Trophoblast cell (in vitro differentiated cells and primary cell): ENCODE results near the gene MFGE8.
"Not testable (repeated sequence)": the region's sequence is repeated elsewhere in the genome, so short reads cannot be mapped to it uniquely, and the experiment has no call there.

Source experiments
- DNase-seq, 2 donors: peaks; one replicate each; pipeline ENCODE4 v3.0.0-alpha.2; 2016
- H2AFZ ChIP-seq: 2 replicates; pipeline ENCODE4 v1.6.1; 2013; ENCODE audit warnings: low read length, moderate library complexity, mild to moderate bottlenecking; ENCODE audit not compliant: insufficient read depth, poor library complexity
- H2AK5ac ChIP-seq: 2 replicates; pipeline ENCODE4 v1.6.1; 2013; ENCODE audit warnings: mild to moderate bottlenecking, low read length
- H2BK120ac ChIP-seq: 2 replicates; pipeline ENCODE4 v1.6.1; 2013; ENCODE audit warnings: low read length, mild to moderate bottlenecking, moderate library complexity; ENCODE audit not compliant: insufficient read depth, poor library complexity
- H2BK12ac ChIP-seq: 2 replicates; pipeline ENCODE4 v1.6.1; 2013; ENCODE audit warnings: mild to moderate bottlenecking, low read length, moderate library complexity
- H2BK5ac ChIP-seq: 2 replicates; pipeline ENCODE4 v1.6.1; 2013; ENCODE audit warnings: low read length, low read depth, moderate library complexity, mild to moderate bottlenecking; ENCODE audit not compliant: poor library complexity
- H3K14ac ChIP-seq: 2 replicates; pipeline ENCODE4 v1.6.1; 2013; ENCODE audit warnings: mild to moderate bottlenecking, low read length
- H3K18ac ChIP-seq: 2 replicates; pipeline ENCODE4 v1.6.1; 2013; ENCODE audit warnings: mild to moderate bottlenecking, low read length
- H3K23ac ChIP-seq: 2 replicates; pipeline ENCODE4 v1.6.1; 2013; ENCODE audit warnings: low read length
- H3K27ac ChIP-seq: 2 replicates; pipeline ENCODE4 v1.5.1; 2013; ENCODE audit warnings: low read depth, mild to moderate bottlenecking, inconsistent platforms, low read length, moderate library complexity
- H3K27me3 ChIP-seq: 2 replicates; pipeline ENCODE4 v1.6.1; 2013; ENCODE audit warnings: inconsistent platforms, mild to moderate bottlenecking, low read length, moderate library complexity; ENCODE audit not compliant: insufficient read depth
- H3K36me3 ChIP-seq, 2 experiments: 1 replicate in 1 of 2; 2 replicates in 1 of 2; pipeline ENCODE4 v1.6.1; 2013; ENCODE audit warnings: low read length in 2 of 2, mild to moderate bottlenecking in 2 of 2, moderate library complexity in 1 of 2; ENCODE audit not compliant: insufficient read depth in 2 of 2, control insufficient read depth in 1 of 2
- H3K4ac ChIP-seq: 2 replicates; pipeline ENCODE4 v1.6.1; 2013; ENCODE audit warnings: low read depth, mild to moderate bottlenecking, low read length, moderate library complexity
- H3K4me1 ChIP-seq, 2 experiments: 1 replicate in 1 of 2; 2 replicates in 1 of 2; pipeline ENCODE4 v1.6.1; 2013; ENCODE audit warnings: low read length in 2 of 2, mild to moderate bottlenecking in 2 of 2, moderate library complexity in 1 of 2; ENCODE audit not compliant: insufficient read depth in 2 of 2, control insufficient read depth in 1 of 2
- H3K4me2 ChIP-seq: 2 replicates; pipeline ENCODE4 v1.6.1; 2013; ENCODE audit warnings: inconsistent platforms, mild to moderate bottlenecking, low read length, moderate library complexity
- H3K4me3 ChIP-seq: 2 replicates; pipeline ENCODE4 v1.5.1; 2013; ENCODE audit warnings: mild to moderate bottlenecking, low read depth, low read length, inconsistent platforms
- H3K79me1 ChIP-seq: one replicate; pipeline ENCODE4 v1.6.1; 2013; ENCODE audit warnings: low read length
- H3K79me2 ChIP-seq: 2 replicates; pipeline ENCODE4 v1.6.1; 2013; ENCODE audit warnings: low read length, mild to moderate bottlenecking; ENCODE audit not compliant: control insufficient read depth, insufficient read depth, poor library complexity
- H3K9ac ChIP-seq: 2 replicates; pipeline ENCODE4 v1.6.1; 2013; ENCODE audit warnings: mild to moderate bottlenecking, low read length
- H3K9me3 ChIP-seq: 2 replicates; pipeline ENCODE4 v1.6.1; 2013; ENCODE audit warnings: low read depth, mild to moderate bottlenecking, control low read depth, inconsistent platforms, low read length; ENCODE audit not compliant: insufficient read depth
- H4K12ac ChIP-seq: 2 replicates; pipeline ENCODE4 v1.6.1; 2013; ENCODE audit warnings: low read depth, mild to moderate bottlenecking, low read length, moderate library complexity
- H4K8ac ChIP-seq: 2 replicates; pipeline ENCODE4 v1.6.1; 2013; ENCODE audit warnings: low read depth, mild to moderate bottlenecking, low read length, moderate library complexity
- H4K91ac ChIP-seq: one replicate; pipeline ENCODE4 v1.6.1; 2013; ENCODE audit warnings: low read depth, mild to moderate bottlenecking, low read length, moderate library complexity
- WGBS: extraction: QIAGEN DNeasy Blood & Tissue Kit; methylation state at CpG from one replicate; pipeline ENCODE4 v1.1.7; 2013; ENCODE audit warnings: missing lambda C conversion rate; ENCODE audit not compliant: insufficient read length, insufficient coverage; ENCODE audit errors: extremely low coverage; 5-methylcytosine and 5-hydroxymethylcytosine counted together

MFGE8 gene

GRCh38 chr15:88939486-88939806 lies 26.3 kb upstream of the MFGE8 start:
- Histone ChIP-seq H2BK5ac (no peak overlapping the region), H3K4me3 (no peak overlapping the region), H2AK5ac (no peak overlapping the region), H3K79me2 (no peaks in the 10 kb centered on the region), H3K4me1 (no peaks in the 10 kb centered on the region), H2BK120ac (no peak overlapping the region), H3K4me2 (no peak overlapping the region), H3K14ac (no peak overlapping the region), H3K79me1 (no peaks in the 10 kb centered on the region), H3K9me3 (no peaks in the 10 kb centered on the region), H3K4ac (no peak overlapping the region), H2BK12ac (no peak overlapping the region), H4K8ac (no peak overlapping the region), H3K9ac (no peak overlapping the region), H3K27me3 (no peaks in the 10 kb centered on the region), H3K23ac (no peak overlapping the region), H3K18ac (no peak overlapping the region), H2AFZ (no peak overlapping the region), H4K91ac (no peak overlapping the region), H3K36me3 (no peaks in the 10 kb centered on the region), H4K12ac (no peak overlapping the region), H3K27ac (no peak overlapping the region)
- no peak for DNase-seq
- WGBS: 100% methylated on average over 1 of the region's 2 CpGs

DNA sequence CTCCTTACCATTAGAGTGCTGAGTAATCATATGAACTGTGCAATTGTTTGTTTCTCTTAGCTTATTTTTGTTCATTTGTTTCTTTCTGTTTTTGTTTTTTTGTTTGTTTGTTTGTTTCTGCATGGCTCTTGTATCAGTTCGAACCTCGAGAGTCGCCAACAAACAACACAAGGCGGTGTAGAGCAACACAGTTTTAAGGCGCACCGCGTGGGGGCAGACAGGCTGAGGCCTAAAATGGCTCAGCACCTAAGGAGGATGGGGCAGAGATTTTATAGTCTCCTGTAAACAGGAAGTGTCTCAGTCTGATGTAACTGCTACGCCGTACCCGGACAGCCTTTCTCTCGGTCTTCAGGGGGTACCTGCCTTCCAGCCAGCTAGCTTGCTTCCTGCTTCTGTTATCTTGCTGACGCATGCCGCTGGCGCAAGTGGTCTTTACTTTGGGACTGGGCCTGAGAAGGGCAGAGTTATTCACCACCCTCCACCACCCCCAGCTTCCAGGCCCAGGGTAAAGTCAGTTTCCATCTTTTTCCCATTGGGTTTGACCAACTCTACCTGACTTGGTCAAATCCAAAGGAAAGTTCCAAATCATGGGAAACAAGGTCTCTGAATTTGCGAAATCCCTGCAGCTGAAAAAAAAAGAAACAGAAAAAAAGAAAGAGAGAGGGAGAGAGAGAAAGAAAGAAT lies 25.8 kb upstream of the MFGE8 start:
- Histone ChIP-seq H3K9ac (no peak overlapping the region), H3K4me2 (no peak overlapping the region), H4K12ac (no peak overlapping the region), H3K23ac (no peak overlapping the region), H2AFZ (no peak overlapping the region), H4K8ac (no peak overlapping the region), H2BK5ac (no peak overlapping the region), H3K36me3 (no peaks in the 10 kb centered on the region), H2BK120ac (no peak overlapping the region), H3K9me3 (no peaks in the 10 kb centered on the region), H3K4ac (no peak overlapping the region), H3K27ac (no peak overlapping the region), H3K4me3 (no peak overlapping the region), H3K79me2 (no peaks in the 10 kb centered on the region), H3K14ac (no peak overlapping the region), H2AK5ac (no peak overlapping the region), H3K79me1 (no peaks in the 10 kb centered on the region), H4K91ac (no peak overlapping the region), H3K18ac (no peak overlapping the region), H2BK12ac (no peak overlapping the region), H3K27me3 (no peaks in the 10 kb centered on the region), H3K4me1 (no peaks in the 10 kb centered on the region)
- no peak for DNase-seq
- no CpG with 5 or more reads among the region's 15 CpGs for WGBS

GRCh38 chr15:88934449-88934848 lies 21.3 kb upstream of the MFGE8 start:
- H2BK120ac ChIP-seq, H2AK5ac ChIP-seq, H3K18ac ChIP-seq, H2BK5ac ChIP-seq, H3K14ac ChIP-seq, H4K8ac ChIP-seq, H3K27ac ChIP-seq, H3K79me1 ChIP-seq, H3K23ac ChIP-seq, H3K27me3 ChIP-seq, H2BK12ac ChIP-seq, H4K91ac ChIP-seq, H3K9ac ChIP-seq, H3K9me3 ChIP-seq, H3K4ac ChIP-seq, H3K4me1 ChIP-seq, H2AFZ ChIP-seq, DNase-seq, H4K12ac ChIP-seq, H3K36me3 ChIP-seq, H3K79me2 ChIP-seq, H3K4me3 ChIP-seq, H3K4me2 ChIP-seq: not testable (repeated sequence)
- WGBS: no CpG with 5 or more reads among the region's 4 CpGs

DNA sequence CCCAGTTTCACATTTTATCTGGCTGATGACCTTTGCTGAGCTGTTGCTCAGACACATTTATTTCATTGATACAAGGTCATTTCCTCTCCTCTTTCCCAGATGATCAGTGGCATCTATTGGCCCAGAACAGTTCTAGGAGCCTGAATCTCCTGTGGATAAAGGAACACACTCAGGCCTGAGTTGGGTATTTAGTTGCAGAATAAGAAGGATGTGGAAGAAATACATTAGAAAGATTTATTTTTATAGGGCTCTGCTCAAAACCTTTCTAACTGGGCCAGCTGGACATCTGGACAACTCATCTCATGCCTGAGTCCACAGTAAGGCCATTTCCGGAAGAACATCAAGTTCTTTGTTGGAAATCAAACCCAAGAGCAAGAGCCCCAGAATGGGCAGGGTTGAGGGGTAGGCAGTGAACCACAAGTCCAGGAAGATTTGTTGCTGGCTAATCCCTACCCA lies 19.7 kb upstream of the MFGE8 start:
- H3K79me1 ChIP-seq: no peaks in the 10 kb centered on the region
- no peaks in the 10 kb centered on the region for H3K9me3 ChIP-seq
- no peak overlapping the region for H3K14ac ChIP-seq
- H3K27ac ChIP-seq: no peak overlapping the region
- H3K4me3 ChIP-seq: no peak overlapping the region
- H3K27me3 ChIP-seq: no peaks in the 10 kb centered on the region
- WGBS: no CpG with 5 or more reads among the region's 1 CpG
- H2BK5ac ChIP-seq: no peak overlapping the region
- no peaks in the 10 kb centered on the region for H3K4me1 ChIP-seq
- no peak for DNase-seq
- no peak overlapping the region for H3K18ac ChIP-seq
- H3K4me2 ChIP-seq: no peak overlapping the region
- H4K12ac ChIP-seq: no peak overlapping the region
- no peak overlapping the region for H2AK5ac ChIP-seq
- no peak overlapping the region for H4K91ac ChIP-seq
- no peak overlapping the region for H2AFZ ChIP-seq
- H2BK12ac ChIP-seq: no peak overlapping the region
- no peaks in the 10 kb centered on the region for H3K79me2 ChIP-seq
- no peak overlapping the region for H3K23ac ChIP-seq
- no peak overlapping the region for H3K4ac ChIP-seq
- H3K9ac ChIP-seq: no peak overlapping the region
- no peak overlapping the region for H2BK120ac ChIP-seq
- no peak overlapping the region for H4K8ac ChIP-seq
- no peaks in the 10 kb centered on the region for H3K36me3 ChIP-seq
